Epithelial cell of esophagus (primary cell): ENCODE data around the gene ACSF2.
A peak's percentile ranks its signal among the peaks of the same experiment; 100 is the strongest.

ENCODE experiments used
- DNase-seq: peaks from one replicate; pipeline ENCODE4 v3.0.0; 2010; ENCODE audit warnings: low read depth
- H3K4me3 ChIP-seq: 2 replicates; pipeline ENCODE4 v1.5.1; 2011; ENCODE audit warnings: mild to moderate bottlenecking, low read length, control low read depth
- TF ChIP-seq, protein P1 (sequence below): IDR thresholded peaks from 2 replicates; pipeline ENCODE4 v1.5.1; 2011; ENCODE audit warnings: low read depth, mild to moderate bottlenecking, low read length, control low read depth, inconsistent platforms; ENCODE audit not compliant: insufficient read depth; ENCODE audit errors: missing control alignments

Gene ACSF2

DNA sequence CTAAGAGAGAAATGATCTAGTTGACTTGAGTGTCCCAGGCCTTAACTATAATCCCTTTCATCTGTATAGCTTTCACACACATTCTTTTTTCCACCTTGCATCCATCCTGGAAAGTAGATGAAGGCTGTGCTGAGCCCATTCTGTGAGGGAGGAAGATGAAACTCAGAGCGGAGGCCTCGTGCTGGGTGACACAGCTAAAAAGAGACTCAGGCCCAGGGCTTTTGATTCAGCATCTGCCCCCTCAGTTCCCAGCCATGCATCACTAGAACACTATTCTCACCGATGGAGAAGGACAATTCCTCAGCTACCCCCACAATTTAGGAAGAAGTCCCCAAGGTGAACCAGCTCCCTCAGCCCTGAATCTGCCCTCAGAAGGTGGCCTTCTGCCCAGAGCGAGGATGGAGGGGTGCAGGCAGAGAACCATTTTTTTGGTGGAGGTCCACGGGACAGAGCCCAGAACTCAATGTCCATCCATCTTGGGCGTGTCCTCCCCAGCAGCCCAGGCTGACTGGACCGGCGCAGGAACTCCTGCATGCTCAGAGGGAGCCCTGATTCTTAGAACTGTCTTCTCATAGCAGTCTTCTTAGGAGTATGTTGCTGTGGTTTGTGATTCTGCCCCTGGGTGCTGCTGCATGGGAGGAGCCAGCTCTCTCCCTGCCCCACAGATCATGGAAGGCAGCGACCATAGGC, 76.4 kb downstream of the ACSF2 start:
- DNase-seq: no peak

DNA sequence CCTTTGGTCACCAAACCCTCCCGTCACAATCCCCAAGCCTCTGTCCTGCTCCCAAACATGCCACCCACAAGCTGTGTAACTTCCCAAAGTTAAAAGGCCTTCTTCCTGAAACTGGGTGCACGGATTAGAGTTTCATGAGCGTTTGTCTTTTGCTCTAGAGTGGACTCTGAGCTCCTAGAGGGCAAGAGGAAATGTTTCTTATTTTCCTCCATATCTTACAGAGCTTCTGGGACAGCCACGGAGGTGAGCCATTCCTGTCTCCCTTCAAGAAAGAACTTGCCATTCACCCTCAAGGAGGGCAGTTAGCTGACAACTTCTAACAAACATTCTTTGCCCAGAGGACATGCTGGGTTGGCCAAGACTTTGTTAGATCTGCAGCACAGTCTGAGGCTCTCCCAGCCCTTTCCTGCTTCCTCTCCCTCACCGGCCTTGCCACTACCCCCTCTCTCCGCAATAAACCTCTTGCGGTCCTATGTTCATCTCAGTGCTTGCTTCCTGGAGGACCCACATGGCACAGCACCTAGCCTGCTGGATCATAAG, 79.6 kb downstream of the ACSF2 start:
- peak; percentile 73 for DNase-seq
- no peak overlapping the region for H3K4me3 ChIP-seq
- TF ChIP-seq, protein P1, sequence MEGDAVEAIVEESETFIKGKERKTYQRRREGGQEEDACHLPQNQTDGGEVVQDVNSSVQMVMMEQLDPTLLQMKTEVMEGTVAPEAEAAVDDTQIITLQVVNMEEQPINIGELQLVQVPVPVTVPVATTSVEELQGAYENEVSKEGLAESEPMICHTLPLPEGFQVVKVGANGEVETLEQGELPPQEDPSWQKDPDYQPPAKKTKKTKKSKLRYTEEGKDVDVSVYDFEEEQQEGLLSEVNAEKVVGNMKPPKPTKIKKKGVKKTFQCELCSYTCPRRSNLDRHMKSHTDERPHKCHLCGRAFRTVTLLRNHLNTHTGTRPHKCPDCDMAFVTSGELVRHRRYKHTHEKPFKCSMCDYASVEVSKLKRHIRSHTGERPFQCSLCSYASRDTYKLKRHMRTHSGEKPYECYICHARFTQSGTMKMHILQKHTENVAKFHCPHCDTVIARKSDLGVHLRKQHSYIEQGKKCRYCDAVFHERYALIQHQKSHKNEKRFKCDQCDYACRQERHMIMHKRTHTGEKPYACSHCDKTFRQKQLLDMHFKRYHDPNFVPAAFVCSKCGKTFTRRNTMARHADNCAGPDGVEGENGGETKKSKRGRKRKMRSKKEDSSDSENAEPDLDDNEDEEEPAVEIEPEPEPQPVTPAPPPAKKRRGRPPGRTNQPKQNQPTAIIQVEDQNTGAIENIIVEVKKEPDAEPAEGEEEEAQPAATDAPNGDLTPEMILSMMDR: no peak

More for the DNA sequence above, 76.4 kb downstream of the ACSF2 start:
- H3K4me3 ChIP-seq: no peak overlapping the region
- TF ChIP-seq, protein P1: no peak

DNA sequence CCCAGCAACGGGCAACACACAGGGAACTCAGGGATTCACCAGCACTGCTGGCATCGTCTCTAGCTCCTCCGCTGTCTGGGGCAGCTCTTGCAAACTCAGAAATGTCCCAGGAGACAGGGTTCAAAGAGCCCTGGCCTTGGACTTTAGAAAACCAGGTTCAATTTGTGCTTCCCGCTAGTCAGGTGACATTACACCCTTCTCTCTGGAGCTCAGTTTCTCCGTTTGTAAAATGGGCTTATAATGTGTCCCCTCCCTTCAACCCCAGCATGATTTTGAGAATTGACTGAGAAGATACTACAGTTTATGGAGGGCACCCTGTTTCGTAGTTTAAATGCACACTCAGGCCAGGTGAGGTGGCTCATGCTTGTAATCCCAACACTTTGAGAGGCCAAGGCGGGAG, 80.3 kb downstream of the ACSF2 start:
- H3K4me3 ChIP-seq: no peak overlapping the region
- TF ChIP-seq, protein P1: no peak
- no peak for DNase-seq

DNA sequence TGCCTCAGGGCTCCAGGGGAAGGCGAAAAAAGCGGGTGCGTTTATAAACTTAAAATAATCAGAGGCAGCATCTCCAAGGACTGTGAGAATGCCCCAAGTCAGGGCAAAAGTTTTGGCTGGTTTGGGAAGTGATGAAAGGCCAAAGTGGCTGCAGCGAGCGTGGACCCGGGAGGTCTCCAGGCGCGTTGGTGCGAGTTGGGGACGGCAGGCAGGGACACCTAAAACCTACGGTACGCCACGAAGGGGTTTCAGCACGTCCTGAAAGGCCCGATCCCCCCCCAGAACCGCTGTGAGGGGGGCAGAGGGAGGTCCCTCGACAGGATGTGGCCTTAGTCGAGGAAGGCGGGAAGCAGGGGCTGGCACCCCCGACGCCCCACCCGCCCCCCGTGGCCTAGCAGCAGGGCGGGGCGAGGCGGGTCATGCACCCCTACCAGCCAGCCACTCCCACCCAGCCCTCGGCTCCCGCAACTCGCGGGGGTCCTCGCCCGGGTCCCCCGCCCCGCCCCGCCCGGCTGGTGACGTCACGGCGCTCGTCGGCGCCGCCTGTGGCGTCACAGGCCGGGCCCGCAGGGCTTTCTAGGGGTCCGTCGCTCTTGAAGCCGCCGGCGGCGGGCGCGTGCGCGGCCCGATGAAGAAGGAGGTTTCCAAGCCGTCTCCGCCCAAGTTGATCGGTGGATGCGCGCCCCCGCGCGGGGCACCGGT, 82.0 kb downstream of the ACSF2 start, which contains the start of gene MYCBPAP:
TSS of gene MYCBPAP (plus strand) at position 569 of the 702 bp plus-strand sequence. CDS start 236 bp downstream, outside the sequence.
- TF ChIP-seq, protein P1: no peak
- H3K4me3 ChIP-seq: peak within 1 kb of the TSS; percentile 33
- DNase-seq: peak; percentile 55

DNA sequence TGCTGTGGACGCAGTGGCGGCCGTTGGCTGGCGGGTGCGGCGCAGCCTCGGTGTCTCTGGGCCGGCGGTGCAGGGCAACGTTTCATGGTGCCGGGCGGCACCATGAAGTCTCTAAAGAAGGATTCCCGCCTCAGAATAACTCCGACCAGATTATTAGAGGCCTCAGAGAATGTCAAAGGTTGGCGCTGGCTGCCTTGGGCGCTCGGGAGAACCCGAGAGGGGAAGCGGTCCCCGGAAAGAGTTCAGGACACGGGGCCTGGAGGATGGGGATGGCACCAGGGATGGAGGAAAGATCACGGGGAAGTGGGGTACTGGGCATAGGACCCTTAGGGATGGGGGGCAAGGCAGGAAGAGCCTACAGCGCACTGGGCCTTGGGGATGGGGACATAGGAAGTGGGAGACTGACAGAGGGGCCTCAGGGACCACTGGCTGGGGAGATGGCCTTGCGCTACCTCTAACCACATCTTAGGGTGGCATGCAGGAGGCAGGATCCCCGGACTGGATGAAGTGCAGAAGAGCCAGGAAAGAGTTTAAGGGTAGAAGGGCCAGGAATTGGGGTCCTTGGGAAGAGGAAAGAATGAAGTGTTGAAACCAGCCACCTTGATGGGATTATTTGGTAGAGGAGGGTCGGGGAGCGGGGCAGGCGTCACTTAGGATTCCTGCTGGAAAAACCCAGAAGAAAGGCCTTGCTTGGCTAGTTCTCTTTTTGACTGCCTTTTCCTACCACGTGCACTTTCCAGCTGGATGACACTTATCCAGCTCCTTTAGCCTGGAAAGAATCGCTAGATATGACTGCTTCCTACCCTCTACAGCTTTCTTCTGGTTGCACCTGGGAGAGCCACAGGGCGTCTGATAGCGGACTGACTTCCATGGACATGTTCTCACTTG, 82.8 kb downstream of the ACSF2 start:
- H3K4me3 ChIP-seq: peak overlapping the region; percentile 33
- DNase-seq: no peak

DNA sequence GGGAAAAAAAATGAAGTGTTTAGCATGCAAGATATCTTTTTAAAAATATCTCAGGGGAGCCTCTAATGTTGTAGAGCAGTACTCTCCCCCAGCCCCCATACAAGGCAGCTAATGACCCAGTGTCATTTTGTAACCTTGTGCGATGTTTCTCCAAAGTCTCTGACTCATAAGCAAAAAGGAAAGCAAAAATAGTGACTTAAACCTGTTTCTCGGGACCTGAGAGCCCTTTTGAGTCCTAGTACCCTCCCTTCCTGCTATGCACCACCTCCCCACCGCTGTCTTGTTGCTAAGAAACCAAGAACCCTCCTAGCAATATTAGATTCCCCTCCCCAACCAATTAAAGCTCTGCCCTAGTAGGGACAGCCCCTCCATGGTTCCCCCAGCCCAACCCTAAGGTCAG, 85.0 kb downstream of the ACSF2 start:
- TF ChIP-seq, protein P1: no peak
- DNase-seq: peak; percentile 39
- H3K4me3 ChIP-seq: no peak overlapping the region

More for the DNA sequence above, 82.8 kb downstream of the ACSF2 start:
- TF ChIP-seq, protein P1: no peak
